Fibroblast of skin of scalp (primary cell): ENCODE results near the gene UBE2E2.

Experiments used
- DNase-seq: peaks from one replicate; pipeline ENCODE4 v3.0.0-alpha.2; 2013

The UBE2E2 gene

GRCh38 chr3:23241256-23241655 lies 38.1 kb downstream of the UBE2E2 start:
- no peak for DNase-seq

GRCh38 chr3:23242106-23242505 lies 39.0 kb downstream of the UBE2E2 start:
- no peak for DNase-seq

DNA sequence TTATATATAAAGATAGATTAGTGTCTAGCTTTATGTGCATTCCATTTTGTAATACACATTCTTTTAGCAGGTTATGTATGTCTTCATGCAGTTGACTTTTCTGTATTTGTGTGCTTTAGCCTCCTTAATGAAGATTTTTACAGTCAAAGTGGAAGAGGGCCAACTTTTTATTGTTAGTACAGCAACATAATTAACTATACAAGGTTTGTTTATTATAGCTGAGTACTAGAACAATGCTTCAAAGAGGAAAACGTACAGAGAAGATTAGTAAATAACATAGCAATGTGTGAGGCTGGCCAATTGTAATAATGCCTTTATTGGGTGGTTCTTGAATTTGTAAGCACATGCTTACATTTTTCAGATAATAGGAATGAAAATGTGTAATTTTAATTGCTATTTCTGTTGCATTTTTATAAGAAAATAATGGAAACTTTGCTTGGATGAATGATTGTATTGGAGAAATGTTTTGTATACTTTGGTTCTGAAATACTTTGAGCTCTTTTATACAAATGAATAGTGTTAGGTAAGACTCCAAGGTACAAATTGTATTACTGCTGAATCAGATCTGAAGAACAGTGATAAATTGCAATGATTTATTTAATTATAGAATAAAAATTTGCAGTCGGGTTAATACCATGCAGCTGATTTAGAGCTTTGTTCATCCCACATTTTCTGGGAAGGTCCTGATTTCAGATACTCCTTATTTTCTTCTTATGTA lies 41.4 kb downstream of the UBE2E2 start:
- DNase-seq: no peak

- no peak for DNase-seq
Observed at GRCh38 chr3:23246651-23247050, 43.5 kb downstream of the UBE2E2 start.

GRCh38 chr3:23248594-23249131 lies 45.5 kb downstream of the UBE2E2 start:
- DNase-seq: no peak

DNA sequence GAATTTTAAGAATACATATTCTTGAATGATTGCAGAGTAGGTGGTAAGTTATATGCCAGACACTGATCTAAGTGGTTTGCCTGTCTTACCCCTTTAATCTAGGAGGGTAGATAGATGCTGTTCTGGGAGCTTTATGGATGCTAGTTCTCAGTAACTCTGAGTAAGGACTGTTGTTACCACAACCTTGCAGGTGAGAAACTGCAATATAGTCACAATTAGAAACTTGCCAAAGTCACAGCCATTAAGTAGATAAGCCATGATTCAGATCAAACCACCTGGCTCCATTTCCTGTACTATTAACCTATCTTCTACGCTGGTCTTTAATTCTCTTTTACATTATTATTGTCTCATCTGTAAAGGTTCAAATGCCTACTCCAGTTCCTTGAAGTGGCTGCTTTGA lies 46.8 kb downstream of the UBE2E2 start:
- DNase-seq: no peak

DNA sequence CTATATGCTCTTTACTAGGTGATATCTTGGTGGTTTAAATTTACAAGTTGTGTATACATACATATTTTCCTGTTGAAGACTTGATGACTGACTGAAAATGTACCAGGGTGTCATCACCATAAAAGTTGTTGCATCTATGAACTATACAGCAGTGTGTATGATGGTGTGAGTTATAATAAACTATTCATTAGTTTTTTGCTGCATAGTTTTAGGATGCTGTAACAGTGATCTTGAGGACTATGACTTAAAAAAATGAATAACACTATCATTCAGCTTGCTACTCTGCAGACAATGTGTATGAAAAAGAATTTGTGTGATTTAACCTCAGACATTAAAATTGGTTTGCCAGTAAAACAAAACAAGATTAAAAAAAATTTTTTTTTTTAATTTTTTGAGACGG lies 49.0 kb downstream of the UBE2E2 start:
- peak; percentile 72 for DNase-seq

DNA sequence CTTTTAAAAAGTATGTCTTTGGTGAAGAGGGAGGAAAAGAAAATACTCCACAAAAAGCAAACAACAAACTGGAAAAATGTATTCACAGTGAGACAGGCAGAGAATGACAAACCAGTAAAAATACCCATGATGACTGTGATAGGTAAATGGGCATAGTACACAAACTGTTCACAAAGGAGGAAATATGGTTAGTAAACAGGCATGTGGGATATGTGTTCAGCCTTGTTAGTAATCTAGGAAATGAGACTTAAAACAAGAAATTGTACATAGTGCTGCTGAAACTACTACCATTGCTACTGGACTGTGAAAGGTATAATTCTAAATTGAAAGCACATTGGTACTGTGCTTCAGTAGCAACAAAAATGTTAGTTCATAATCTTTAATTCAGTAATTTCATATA lies 50.1 kb downstream of the UBE2E2 start:
- no peak for DNase-seq

- DNase-seq: no peak
Observed at GRCh38 chr3:23254282-23254681, 51.2 kb downstream of the UBE2E2 start.

DNA sequence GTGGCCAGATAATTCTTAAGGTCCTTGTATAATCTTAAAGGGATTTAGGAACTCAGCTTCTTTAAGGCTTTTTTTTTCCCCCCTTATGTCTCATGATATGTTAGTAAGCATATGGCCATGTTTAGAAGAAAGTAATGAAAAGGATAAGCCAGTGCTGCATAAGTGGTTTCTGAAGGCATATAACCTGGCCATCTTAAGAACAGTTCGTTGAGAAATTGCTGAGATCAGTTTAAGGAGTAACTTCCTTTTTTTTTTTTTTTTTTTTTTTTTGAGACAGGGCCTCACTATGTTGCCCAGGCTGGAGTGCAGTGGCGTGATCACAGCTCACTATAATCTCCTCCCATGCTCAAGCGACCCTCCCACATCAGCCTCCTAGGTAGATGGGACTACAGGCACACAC lies 51.7 kb downstream of the UBE2E2 start:
- no peak for DNase-seq

GRCh38 chr3:23256741-23257435 lies 53.8 kb downstream of the UBE2E2 start:
- no peak for DNase-seq

DNA sequence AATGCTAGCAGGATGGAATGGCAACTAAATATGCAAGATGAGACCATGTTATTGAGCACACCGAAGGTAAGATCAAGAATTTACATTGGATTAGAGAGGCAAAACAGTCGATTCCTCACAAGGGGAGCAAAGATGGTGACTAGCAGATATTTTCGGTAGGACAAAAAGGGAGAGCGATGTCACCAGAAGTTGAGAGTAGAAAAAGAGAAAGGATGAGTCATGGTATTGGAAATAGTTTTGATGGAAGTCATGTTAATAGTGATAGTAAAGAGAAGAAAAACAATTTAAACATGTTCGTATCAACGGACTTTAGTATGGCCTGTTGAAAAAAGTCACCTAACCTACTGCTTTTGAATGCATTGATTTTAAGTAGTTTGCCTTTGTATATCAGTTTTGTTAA lies 55.0 kb downstream of the UBE2E2 start:
- peak; percentile 47 for DNase-seq

DNA sequence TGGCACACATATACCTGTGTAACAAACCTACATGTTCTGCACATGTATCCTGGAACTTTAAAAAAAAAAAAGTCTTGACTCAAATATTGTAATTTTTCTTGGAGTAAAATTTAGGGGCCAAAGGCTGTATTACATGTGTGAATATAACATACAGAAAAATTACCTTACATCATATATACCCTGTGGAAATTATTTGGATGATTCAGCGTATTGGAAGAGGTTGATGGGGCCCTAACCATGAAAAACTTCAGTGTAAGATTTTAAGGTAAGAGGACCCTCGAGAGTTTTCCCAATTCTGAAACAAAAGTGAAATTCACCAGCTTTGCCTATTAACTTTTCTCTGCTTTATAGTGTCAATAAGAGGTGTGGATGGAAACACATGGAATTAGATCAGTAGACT lies 56.4 kb downstream of the UBE2E2 start:
- no peak for DNase-seq

GRCh38 chr3:23262766-23263165 lies 59.6 kb downstream of the UBE2E2 start:
- peak; percentile 35 for DNase-seq

DNA sequence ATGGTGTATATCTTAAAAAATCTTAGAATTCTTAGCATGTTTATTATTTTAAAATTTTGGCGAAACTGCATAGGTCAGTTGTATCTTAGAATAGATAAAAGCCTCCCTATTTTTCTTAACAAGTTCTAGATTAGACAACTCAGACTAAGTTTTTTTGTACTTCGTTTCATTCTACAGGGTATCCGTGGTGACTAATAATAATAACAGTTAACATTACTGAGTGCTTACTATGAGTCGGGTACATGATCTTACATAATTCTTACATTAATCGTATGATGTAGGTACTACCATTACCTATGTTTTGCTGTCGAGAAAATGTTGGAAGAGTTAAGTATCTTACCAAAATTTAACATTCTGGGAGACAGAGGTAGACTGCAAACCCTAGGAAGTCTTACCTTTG lies 60.7 kb downstream of the UBE2E2 start:
- peak; percentile 66 for DNase-seq

- DNase-seq: peak; percentile 89
Observed at GRCh38 chr3:23264413-23264812, 61.3 kb downstream of the UBE2E2 start.

- no peak for DNase-seq
Observed at GRCh38 chr3:23270423-23270822, 67.3 kb downstream of the UBE2E2 start.

GRCh38 chr3:23271876-23272741 lies 69.0 kb downstream of the UBE2E2 start:
- no peak for DNase-seq

DNA sequence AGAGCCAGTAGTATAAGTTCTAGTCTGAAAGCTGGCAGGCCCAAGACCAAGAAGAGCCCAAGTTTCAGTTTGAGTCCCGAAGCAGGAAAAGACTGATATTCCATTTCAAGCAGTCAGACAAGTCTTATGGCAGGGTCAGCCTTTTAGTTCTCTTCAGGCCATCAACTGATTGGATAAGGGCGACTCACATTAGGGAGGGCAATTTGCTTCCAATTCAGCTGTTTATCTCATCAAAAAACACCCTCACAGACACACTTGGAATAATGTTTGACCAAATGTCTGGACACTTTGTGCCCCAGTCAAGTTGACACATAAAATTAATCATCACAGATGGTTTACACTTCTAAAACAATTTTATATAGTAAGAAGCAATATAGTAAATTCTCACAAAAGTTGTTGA lies 69.7 kb downstream of the UBE2E2 start:
- DNase-seq: no peak

DNA sequence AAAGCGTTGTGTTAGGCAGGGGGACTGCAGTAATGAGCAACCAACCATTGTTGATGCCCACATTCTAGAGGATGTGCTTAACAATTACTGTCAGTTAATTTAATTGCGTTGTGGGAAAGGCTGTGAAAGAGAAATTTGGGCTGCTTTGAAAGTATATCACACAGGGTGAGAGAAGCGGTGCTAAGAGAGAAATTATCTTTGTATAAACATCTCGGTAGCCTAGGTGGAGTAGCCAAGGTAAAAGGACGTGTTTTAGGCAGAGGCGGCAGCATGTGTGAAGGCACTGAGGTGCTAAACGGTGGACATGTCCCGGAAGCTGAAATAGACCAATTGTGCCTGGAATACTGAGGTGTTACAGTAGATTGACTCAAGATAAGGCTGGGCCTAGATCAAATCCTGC lies 71.9 kb downstream of the UBE2E2 start:
- DNase-seq: no peak

GRCh38 chr3:23275814-23276213 lies 72.7 kb downstream of the UBE2E2 start:
- no peak for DNase-seq

DNA sequence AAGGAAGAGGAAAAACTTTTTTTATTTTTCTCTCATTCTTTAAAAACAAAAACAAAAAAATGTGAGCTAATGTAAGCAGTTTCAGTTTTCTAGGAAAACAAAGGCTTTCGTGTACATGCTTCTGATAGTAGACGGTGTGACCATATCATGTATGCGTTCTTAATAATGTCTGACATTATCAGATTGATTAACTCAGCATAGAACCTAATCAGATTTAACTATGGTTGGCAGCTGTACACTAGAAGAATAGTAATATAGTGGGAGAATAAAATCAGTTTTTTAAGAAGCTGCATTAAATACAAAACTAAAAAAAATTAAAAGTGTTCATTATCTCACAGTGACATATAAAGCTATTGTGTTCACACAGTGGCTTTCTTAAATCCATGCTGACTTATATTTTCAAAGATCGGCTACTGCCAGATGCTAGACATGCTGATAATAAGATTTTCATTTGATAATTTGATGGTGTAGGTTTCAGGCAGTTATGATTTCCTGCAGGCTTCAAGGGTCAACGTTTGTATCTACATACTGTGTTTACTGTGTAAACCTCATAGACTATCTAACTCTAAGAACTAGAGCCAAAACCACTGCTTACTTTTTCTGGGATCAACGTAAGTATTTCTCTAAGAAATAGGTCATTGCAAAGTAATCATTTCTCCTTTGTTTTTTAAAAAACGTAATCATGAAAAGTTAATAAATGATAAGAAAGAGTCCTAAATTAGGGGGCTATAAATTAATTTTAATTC lies 74.0 kb downstream of the UBE2E2 start:
- DNase-seq: no peak
